Body of pancreas (tissue), 4 donors: Measurements from ENCODE around the gene ISM1. TPM values are rescaled to one million over a fixed set of nuclear protein-coding genes. Genes with fewer than 3 reads are reported as not detected.

ENCODE experiments used
- ATAC-seq: fragments of 150-250 bp; one replicate; pipeline ENCODE4 v1.9.1; 2016
- DNase-seq, 4 donors: peaks; one replicate each; pipeline ENCODE4 v3.0.0-alpha.2; 2019
- H3K27ac ChIP-seq, 4 donors: fragments of 200-600 bp; sonication (generic); 1 replicate in 3 of 4; 2 replicates in 1 of 4; pipeline versions ENCODE4 v1.5.1 to v1.6.1; 2016 to 2019; ENCODE audit warnings: mild to moderate bottlenecking in 1 of 4, mixed read lengths in 1 of 4, moderate library complexity in 1 of 4
- H3K27me3 ChIP-seq, 2 donors: fragments of 200-600 bp; sonication (generic); one replicate each; pipeline ENCODE4 v1.6.0; 2016; ENCODE audit warnings: mild to moderate bottlenecking in 1 of 2
- H3K36me3 ChIP-seq, 2 donors: fragments of 200-600 bp; sonication (generic); replicated peaks in 1 of 2; 2 replicates each; pipeline ENCODE4 v1.5.1; 2016; ENCODE audit warnings: low read depth in 2 of 2; ENCODE audit not compliant: insufficient read depth in 1 of 2
- H3K4me1 ChIP-seq: fragments of 200-600 bp; sonication (generic); one replicate; pipeline ENCODE4 v1.6.0; 2016
- H3K4me3 ChIP-seq, 2 donors: fragments of 200-600 bp; sonication (generic); 1 replicate in 1 of 2; 2 replicates in 1 of 2; pipeline ENCODE4 v1.5.1; 2016 to 2019
- H3K9me3 ChIP-seq, 3 donors: fragments of 200-600 bp; sonication (generic); 1 replicate in 2 of 3; 2 replicates in 1 of 3; pipeline ENCODE4 v1.5.1; 2016
- CTCF ChIP-seq, 7 experiments: fragments of 450-650 bp in 4 of 7; fragments of 200-600 bp in 3 of 7; sonication (generic) in 3 of 7; IDR thresholded peaks; one replicate each; pipeline ENCODE4 v1.5.1; 2016 to 2019; ENCODE audit warnings: antibody characterized with exemption in 7 of 7
- POLR2A ChIP-seq, 3 donors: fragments of 450-650 bp; IDR thresholded peaks; one replicate each; pipeline ENCODE4 v1.6.1; 2016; ENCODE audit warnings: antibody characterized with exemption in 3 of 3, mild to moderate bottlenecking in 2 of 3
- WGBS, 2 donors: methylation state at CpG; one replicate each; pipeline ENCODE4 v1.1.5; 2017; 5-methylcytosine and 5-hydroxymethylcytosine counted together
- intact Hi-C: fragments of 100-400 bp; cut with DNase I; formaldehyde crosslinking; loops from one replicate; pipeline ENCODE4 v1.15.1; 2023
- total RNA-seq, 2 donors: library from RNA; depleted of rRNA; stranded (reverse); fragments of >200 nt; gene quantifications; one replicate each; pipeline ENCODE4 v1.1.0, GENCODE V29; 2016

ISM1 gene
- total RNA-seq, 2 donors from 2014 or later, result 2.6 to 3.1 TPM

GRCh38 chr20:13249798-13250170 lies 28.7 kb downstream of the ISM1 start:
- Histone ChIP-seq H3K4me3 (no peak overlapping the region), H3K4me1 (peaks cover 10% of the 10 kb centered on the region), H3K27me3 (no peaks in the 10 kb centered on the region), H3K27ac (peak overlapping the region in 2 of 4 donors; percentile 3 to 64), H3K9me3 (no peaks in the 10 kb centered on the region), H3K36me3 (no peaks in the 10 kb centered on the region)
- intact Hi-C loops, result no loop called here
- WGBS, 2 donors, result 51 to 64% methylated on average over 4 of the region's 4 CpGs
- DNase-seq (no peak), ATAC-seq (no peak)
- no peak for TF ChIP-seq POLR2A (IDR thresholded peaks at IDR 0.05)
- TF ChIP-seq CTCF (IDR thresholded peaks at IDR 0.05), result no peak

- H3K4me3 ChIP-seq, result no peak overlapping the region
- no peaks in the 10 kb centered on the region for H3K27me3 ChIP-seq
- TF ChIP-seq CTCF (IDR thresholded peaks at IDR 0.05), result no peak
- TF ChIP-seq POLR2A (IDR thresholded peaks at IDR 0.05), result no peak
- 24 to 44% methylated on average over 6 of the region's 6 CpGs for WGBS, 2 donors
- ATAC-seq, result peak; percentile 93
- peak overlapping the region in 2 of 4 donors; percentile 3 to 64 for H3K27ac ChIP-seq
- peaks cover 10% of the 10 kb centered on the region for H3K4me1 ChIP-seq
- no peaks in the 10 kb centered on the region for H3K9me3 ChIP-seq
- H3K36me3 ChIP-seq, result no peaks in the 10 kb centered on the region
- peak; percentile 26 to 65 (median 48) for DNase-seq
- intact Hi-C loops, result no loop called here
These were observed 29.2 kb downstream of the ISM1 start for GRCh38 chr20:13250251-13250650.

- intact Hi-C loops, result no loop called here
- Histone ChIP-seq H3K4me3 (no peak overlapping the region), H3K27me3 (no peaks in the 10 kb centered on the region), H3K36me3 (no peaks in the 10 kb centered on the region), H3K9me3 (no peaks in the 10 kb centered on the region), H3K4me1 (peaks cover 10% of the 10 kb centered on the region), H3K27ac (peak overlapping the region in 1 of 4 donors; percentile 64)
- ATAC-seq (no peak), DNase-seq (no peak)
- TF ChIP-seq CTCF (IDR thresholded peaks at IDR 0.05) (no peak), POLR2A (IDR thresholded peaks at IDR 0.05) (no peak)
- WGBS, 2 donors, result 86% methylated on average over 8 of the region's 8 CpGs
These were observed 30.2 kb downstream of the ISM1 start for GRCh38 chr20:13251106-13251903.

GRCh38 chr20:13251904-13252297 lies 30.8 kb downstream of the ISM1 start:
- no peak overlapping the region for H3K4me3 ChIP-seq
- TF ChIP-seq POLR2A (IDR thresholded peaks at IDR 0.05), result no peak
- TF ChIP-seq CTCF (IDR thresholded peaks at IDR 0.05), result no peak
- intact Hi-C loops, result no loop called here
- ATAC-seq (no peak), DNase-seq (no peak)
- H3K27me3 ChIP-seq, result no peaks in the 10 kb centered on the region
- no peaks in the 10 kb centered on the region for H3K36me3 ChIP-seq
- 83 to 95% methylated on average over 2 of the region's 2 CpGs for WGBS, 2 donors
- H3K9me3 ChIP-seq, result no peaks in the 10 kb centered on the region
- peaks cover 10% of the 10 kb centered on the region for H3K4me1 ChIP-seq
- H3K27ac ChIP-seq, result no peak overlapping the region

- Histone ChIP-seq H3K4me3 (no peak overlapping the region), H3K4me1 (peaks cover 19% of the 10 kb centered on the region), H3K27me3 (no peaks in the 10 kb centered on the region), H3K9me3 (no peaks in the 10 kb centered on the region), H3K36me3 (no peaks in the 10 kb centered on the region), H3K27ac (no peak overlapping the region)
- WGBS, 2 donors, result 95 to 96% methylated on average over 1 of the region's 1 CpG
- DNase-seq (no peak), ATAC-seq (no peak)
- intact Hi-C loops, result no loop called here
- TF ChIP-seq POLR2A (IDR thresholded peaks at IDR 0.05) (no peak), CTCF (IDR thresholded peaks at IDR 0.05) (no peak)
These were observed 34.3 kb downstream of the ISM1 start for GRCh38 chr20:13255356-13255755.
